Liver (tissue), 9 donors: Measurements from ENCODE around the gene FAM107A. TPM values are rescaled to one million over a fixed set of nuclear protein-coding genes. Genes with fewer than 3 reads are reported as not detected.

Experiments used
- DNase-seq: peaks from one replicate; pipeline ENCODE4 v3.0.0-alpha.2; 2017; ENCODE audit warnings: low spot score
- H3K27ac ChIP-seq, 2 donors: one replicate each; pipeline ENCODE4 v1.7.0; 2013; ENCODE audit warnings: inconsistent platforms in 2 of 2, low read length in 2 of 2, control low read depth in 1 of 2, low read depth in 1 of 2, mild to moderate bottlenecking in 1 of 2
- H3K27me3 ChIP-seq, 4 donors: one replicate each; pipeline versions ENCODE4 v1.6.1 to v1.7.0; 2013; ENCODE audit warnings: low read length in 3 of 4, inconsistent platforms in 1 of 4, mild to moderate bottlenecking in 1 of 4, moderate library complexity in 1 of 4; ENCODE audit not compliant: control insufficient read depth in 4 of 4, insufficient read depth in 4 of 4
- H3K36me3 ChIP-seq, 4 donors: one replicate each; pipeline versions ENCODE4 v1.6.1 to v1.7.0; 2013; ENCODE audit warnings: low read length in 3 of 4, mild to moderate bottlenecking in 3 of 4, low read depth in 1 of 4, moderate library complexity in 1 of 4; ENCODE audit not compliant: control insufficient read depth in 4 of 4, insufficient read depth in 3 of 4
- H3K4me1 ChIP-seq, 4 donors: one replicate each; pipeline versions ENCODE4 v1.6.1 to v1.7.0; 2013; ENCODE audit warnings: low read length in 3 of 4, mild to moderate bottlenecking in 3 of 4, moderate library complexity in 1 of 4; ENCODE audit not compliant: control insufficient read depth in 4 of 4, insufficient read depth in 4 of 4
- H3K4me3 ChIP-seq, 3 donors: one replicate each; pipeline versions ENCODE4 v1.6.1 to v1.7.0; 2013; ENCODE audit warnings: low read length in 3 of 3, control low read depth in 1 of 3, low read depth in 1 of 3, mild to moderate bottlenecking in 1 of 3
- H3K9ac ChIP-seq, 2 donors: one replicate each; pipeline ENCODE4 v1.7.0; 2013; ENCODE audit warnings: low read length in 2 of 2, mild to moderate bottlenecking in 2 of 2, moderate library complexity in 2 of 2, control low read depth in 1 of 2, low read depth in 1 of 2
- H3K9me3 ChIP-seq, 4 donors: one replicate each; pipeline versions ENCODE4 v1.6.1 to v1.7.0; 2013; ENCODE audit warnings: low read length in 3 of 4; ENCODE audit not compliant: control insufficient read depth in 4 of 4
- ATF3 ChIP-seq: IDR thresholded peaks from 2 replicates; pipeline ENCODE4 v1.6.1; 2016; ENCODE audit warnings: antibody characterized with exemption
- CTCF ChIP-seq: fragments of 150-350 bp; IDR thresholded peaks from 2 replicates; pipeline ENCODE4 v1.5.1; 2017; ENCODE audit warnings: improper control_type of control experiment, low read depth, low read length; ENCODE audit not compliant: missing input control
- FOXA2 ChIP-seq: IDR thresholded peaks from 2 replicates; pipeline ENCODE4 v1.6.1; 2016; ENCODE audit warnings: antibody characterized with exemption
- HNF4A ChIP-seq, 2 donors: conservative IDR thresholded peaks; 2 replicates each; pipeline ENCODE4 v1.6.1; 2016; ENCODE audit warnings: antibody characterized with exemption in 2 of 2, mild to moderate bottlenecking in 2 of 2
- HNF4G ChIP-seq: IDR thresholded peaks from 2 replicates; pipeline ENCODE4 v1.6.1; 2016; ENCODE audit warnings: antibody characterized with exemption
- JUND ChIP-seq, 2 donors: IDR thresholded peaks; 2 replicates each; pipeline ENCODE4 v1.6.1; 2016; ENCODE audit warnings: antibody characterized with exemption in 2 of 2
- MAX ChIP-seq: IDR thresholded peaks from 2 replicates; pipeline ENCODE4 v1.6.1; 2016; ENCODE audit warnings: antibody characterized with exemption
- NR2F2 ChIP-seq: IDR thresholded peaks from 2 replicates; pipeline ENCODE4 v1.6.1; 2016; ENCODE audit warnings: antibody characterized with exemption
- RAD21 ChIP-seq, 2 donors: IDR thresholded peaks; 2 replicates each; pipeline ENCODE4 v1.6.1; 2016; ENCODE audit warnings: antibody characterized with exemption in 2 of 2, mild to moderate bottlenecking in 2 of 2
- REST ChIP-seq: IDR thresholded peaks from 2 replicates; pipeline ENCODE4 v1.6.1; 2016; ENCODE audit warnings: antibody characterized with exemption, mild to moderate bottlenecking
- RXRA ChIP-seq, 2 donors: IDR thresholded peaks; 2 replicates each; pipeline ENCODE4 v1.6.1; 2017 to 2018; ENCODE audit warnings: antibody characterized with exemption in 2 of 2, mild to moderate bottlenecking in 1 of 2
- SP1 ChIP-seq: IDR thresholded peaks from 2 replicates; pipeline ENCODE4 v1.6.1; 2018; ENCODE audit warnings: antibody characterized with exemption, mild to moderate bottlenecking
- TAF1 ChIP-seq: conservative IDR thresholded peaks from 2 replicates; pipeline ENCODE4 v1.6.1; 2016; ENCODE audit warnings: antibody characterized with exemption, mild to moderate bottlenecking
- YY1 ChIP-seq: IDR thresholded peaks from 2 replicates; pipeline ENCODE4 v1.6.1; 2016; ENCODE audit warnings: antibody characterized with exemption, mild to moderate bottlenecking
- ZBTB33 ChIP-seq: IDR thresholded peaks from 2 replicates; pipeline ENCODE4 v1.6.1; 2016; ENCODE audit warnings: antibody characterized with exemption
- WGBS: extraction: QIAGEN DNeasy Blood & Tissue Kit; methylation state at CpG from one replicate; pipeline ENCODE4 v1.1.7; 2013; 5-methylcytosine and 5-hydroxymethylcytosine counted together
- polyA plus RNA-seq, 2 donors: library from polyadenylated mRNA; stranded (reverse) in 1 of 2; unstranded in 1 of 2; fragments of 200-250 nt in 1 of 2; fragments of >200 nt in 1 of 2; fragmentation: Nextera tagmentation in 1 of 2; extraction: Ambion mirVana in 1 of 2; gene quantifications; one replicate each; pipeline versions ENCODE4 v1.2.1 to v1.2.3, GENCODE V29; 2013 to 2015
- total RNA-seq, 2 donors: library from RNA; depleted of rRNA; stranded (reverse); fragments of >200 nt; gene quantifications; one replicate each; pipeline ENCODE4 v1.2.3, GENCODE V29; 2014
- donor health status: healthy.
- donor health status: healthy.
- donor health status: healthy.
- donor health status: healthy.
- donor health status: healthy.

The FAM107A gene
- total and polyA plus RNA-seq, 4 donors: 0.05 to 4.7 (median 1.4) TPM

- Histone ChIP-seq H3K4me1 (peaks cover 18 to 32% (median 28%) of the 10 kb centered on the region in 4 donors), H3K9ac (no peak overlapping the region), H3K4me3 (no peak overlapping the region), H3K27me3 (no peaks in the 10 kb centered on the region), H3K27ac (no peak overlapping the region), H3K36me3 (no peaks in the 10 kb centered on the region), H3K9me3 (no peaks in the 10 kb centered on the region)
- TF ChIP-seq HNF4A (conservative IDR thresholded peaks at IDR 0.05) (peak; percentile 85 to 91), RXRA (IDR thresholded peaks at IDR 0.05) (peak; percentile 55 to 73), NR2F2 (peak; percentile 12), HNF4G (peak; percentile 49), ZBTB33 (no peak)
- DNase-seq: no peak
- WGBS: 24% methylated on average over 3 of the region's 3 CpGs
Observed at GRCh38 chr3:58624550-58624949, 47.4 kb upstream of the FAM107A start.

GRCh38 chr3:58623961-58624360 is 46.8 kb upstream of the FAM107A start:
- no peak for DNase-seq
- TF ChIP-seq HNF4A (conservative IDR thresholded peaks at IDR 0.05): no peak
- no peak for TF ChIP-seq RAD21 (IDR thresholded peaks at IDR 0.05)
- peak in 1 of 2 donors; percentile 34 for TF ChIP-seq RXRA (IDR thresholded peaks at IDR 0.05)
- no peak for TF ChIP-seq SP1
- TF ChIP-seq CTCF: peak; percentile 13
- no peak for TF ChIP-seq NR2F2
- peaks cover 14 to 26% (median 22%) of the 10 kb centered on the region in 4 donors for H3K4me1 ChIP-seq
- no peak overlapping the region for H3K9ac ChIP-seq
- H3K36me3 ChIP-seq: no peaks in the 10 kb centered on the region
- no peaks in the 10 kb centered on the region for H3K27me3 ChIP-seq
- H3K27ac ChIP-seq: no peak overlapping the region
- H3K4me3 ChIP-seq: no peak overlapping the region
- no peaks in the 10 kb centered on the region for H3K9me3 ChIP-seq
- WGBS: 71% methylated on average over 5 of the region's 5 CpGs

- H3K9me3 ChIP-seq: no peaks in the 10 kb centered on the region
- DNase-seq: no peak
- TF ChIP-seq ATF3 (no peak), JUND (IDR thresholded peaks at IDR 0.05) (no peak), ZBTB33 (no peak), MAX (no peak), RXRA (IDR thresholded peaks at IDR 0.05) (no peak), SP1 (no peak), NR2F2 (no peak), REST (no peak), CTCF (no peak), FOXA2 (no peak), HNF4G (no peak), YY1 (no peak), TAF1 (no peak)
- H3K27me3 ChIP-seq: no peaks in the 10 kb centered on the region
- no peak overlapping the region for H3K9ac ChIP-seq
- H3K36me3 ChIP-seq: no peaks in the 10 kb centered on the region
- H3K27ac ChIP-seq: no peak overlapping the region
- WGBS: 68% methylated on average over 8 of the region's 8 CpGs
- H3K4me1 ChIP-seq: peaks cover 13 to 21% (median 17%) of the 10 kb centered on the region in 4 donors
- no peak overlapping the region for H3K4me3 ChIP-seq
Observed at GRCh38 chr3:58623478-58623877, 46.3 kb upstream of the FAM107A start.
